ENCODE results near the gene CCDC197. TPM values are rescaled to one million over a fixed set of nuclear protein-coding genes. Genes with fewer than 3 reads are reported as not detected.
A peak's percentile ranks its signal among the peaks of the same experiment; 100 is the strongest.

The CCDC197 gene
- total and polyA plus RNA-seq, 8 donors, result not detected

DNA sequence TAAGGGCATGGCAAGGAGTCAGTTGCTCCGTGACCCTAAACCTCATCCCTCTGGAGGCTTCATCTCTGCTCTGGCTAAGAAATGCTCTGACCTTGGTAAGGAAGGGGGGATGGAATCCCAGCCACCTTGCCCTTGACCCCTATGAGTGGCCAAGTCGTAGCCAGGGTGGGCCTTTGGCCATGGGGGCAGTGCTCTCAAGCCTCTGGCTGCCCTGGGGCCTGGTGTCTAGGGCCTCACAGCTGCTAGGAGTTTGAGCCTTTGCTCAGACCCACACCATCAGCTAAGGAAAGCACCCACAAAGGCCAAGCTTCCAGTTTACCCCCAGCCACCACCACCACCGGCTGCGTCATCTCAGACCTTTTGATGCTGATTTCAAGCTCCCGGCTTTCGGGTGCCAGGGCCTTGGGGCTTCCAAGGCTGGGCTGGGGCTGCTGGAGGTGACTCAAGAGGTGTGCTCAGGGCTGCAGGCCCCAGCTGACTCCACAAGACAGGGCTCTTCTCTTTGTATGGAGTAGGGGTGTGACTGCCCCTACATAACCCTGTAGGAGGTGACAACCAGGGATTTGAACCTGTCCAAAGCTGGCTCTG is 24.4 kb upstream of the CCDC197 start:
- DNase-seq, result no peak
- no peaks in the 10 kb centered on the region for H3K9me3 ChIP-seq
- FAIRE-seq, result no peak
- H3K4me3 ChIP-seq, result no peak overlapping the region
- no peaks in the 10 kb centered on the region for H3K4me1 ChIP-seq
- intact Hi-C loops (cut with DNase I), result no loop called here
- no peak for ATAC-seq
- no peaks in the 10 kb centered on the region for H3K27me3 ChIP-seq
- 80 to 82% methylated on average over 6 of the region's 6 CpGs for WGBS, 2 donors
- H3K27ac ChIP-seq, result no peak overlapping the region
- TF ChIP-seq CTCF (IDR thresholded peaks at IDR 0.05), result no peak
- no peaks in the 10 kb centered on the region for H3K36me3 ChIP-seq

- no peak for TF ChIP-seq CTCF (IDR thresholded peaks at IDR 0.05)
- 72 to 88% methylated on average over 6 of the region's 6 CpGs for WGBS, 2 donors
- Histone ChIP-seq H3K27ac (no peak overlapping the region), H3K4me3 (no peak overlapping the region), H3K27me3 (no peaks in the 10 kb centered on the region), H3K36me3 (no peaks in the 10 kb centered on the region), H3K4me1 (no peaks in the 10 kb centered on the region), H3K9me3 (no peaks in the 10 kb centered on the region)
- FAIRE-seq (no peak), ATAC-seq (no peak), DNase-seq (no peak)
- intact Hi-C loops (cut with DNase I), result no loop called here
Observed at GRCh38 chr14:93973607-93974006, 23.5 kb upstream of the CCDC197 start.

- 79 to 84% methylated on average over 6 of the region's 6 CpGs for WGBS, 2 donors
- FAIRE-seq (no peak), DNase-seq (no peak), ATAC-seq (no peak)
- H3K27me3 ChIP-seq, result no peaks in the 10 kb centered on the region
- no peak overlapping the region for H3K27ac ChIP-seq
- no peak overlapping the region for H3K4me3 ChIP-seq
- no peaks in the 10 kb centered on the region for H3K4me1 ChIP-seq
- no peaks in the 10 kb centered on the region for H3K9me3 ChIP-seq
- no peaks in the 10 kb centered on the region for H3K36me3 ChIP-seq
- TF ChIP-seq CTCF (IDR thresholded peaks at IDR 0.05), result no peak
- intact Hi-C loops (cut with DNase I), result no loop called here
Observed at GRCh38 chr14:93974299-93974698, 22.8 kb upstream of the CCDC197 start.

- Histone ChIP-seq H3K36me3 (no peaks in the 10 kb centered on the region), H3K27me3 (no peaks in the 10 kb centered on the region), H3K4me1 (no peaks in the 10 kb centered on the region), H3K27ac (no peak overlapping the region), H3K4me3 (no peak overlapping the region), H3K9me3 (no peaks in the 10 kb centered on the region)
- DNase-seq, result peak in 1 of 6 donors; percentile 8
- FAIRE-seq, result no peak
- WGBS, 2 donors, result 81 to 94% methylated on average over 12 of the region's 12 CpGs
- intact Hi-C loops (cut with DNase I), result no loop called here
- no peak for TF ChIP-seq CTCF (IDR thresholded peaks at IDR 0.05)
- ATAC-seq, result no peak
Observed at GRCh38 chr14:93974833-93975232, 22.3 kb upstream of the CCDC197 start.

- TF ChIP-seq CTCF (IDR thresholded peaks at IDR 0.05), result no peak
- DNase-seq, result no peak
- H3K27ac ChIP-seq, result no peak overlapping the region
- WGBS, 2 donors, result 62 to 69% methylated on average over 9 of the region's 9 CpGs
- H3K9me3 ChIP-seq, result no peaks in the 10 kb centered on the region
- ATAC-seq, result no peak
- no peak overlapping the region for H3K4me3 ChIP-seq
- FAIRE-seq, result no peak
- H3K36me3 ChIP-seq, result no peaks in the 10 kb centered on the region
- intact Hi-C loops (cut with DNase I), result no loop called here
- H3K4me1 ChIP-seq, result no peaks in the 10 kb centered on the region
- no peaks in the 10 kb centered on the region for H3K27me3 ChIP-seq
Observed at GRCh38 chr14:93975791-93976476, 21.2 kb upstream of the CCDC197 start.
